Mesenchymal stem cell (in vitro differentiated cells and primary cell): Measurements from ENCODE around the gene SETDB2.
A peak's percentile ranks its signal among the peaks of the same experiment; 100 is the strongest.

Experiments
- DNase-seq: peaks from one replicate; pipeline ENCODE4 v3.0.0-alpha.2; 2013
- H2AFZ ChIP-seq: one replicate; pipeline ENCODE4 v1.6.1; 2013; ENCODE audit warnings: low read depth, mild to moderate bottlenecking, control low read depth, inconsistent platforms, low read length, moderate library complexity
- H2AK5ac ChIP-seq: 2 replicates; pipeline ENCODE4 v1.6.1; 2013; ENCODE audit warnings: low read length, moderate library complexity, mild to moderate bottlenecking, inconsistent platforms; ENCODE audit not compliant: severe bottlenecking
- H2BK120ac ChIP-seq: one replicate; pipeline ENCODE4 v1.6.1; 2013; ENCODE audit warnings: low read depth, mild to moderate bottlenecking, inconsistent platforms, low read length, moderate library complexity
- H2BK12ac ChIP-seq, 2 experiments: one replicate each; pipeline ENCODE4 v1.6.1; 2013; ENCODE audit warnings: inconsistent platforms in 2 of 2, low read length in 2 of 2, mild to moderate bottlenecking in 2 of 2, moderate library complexity in 2 of 2, control low read depth in 1 of 2
- H2BK15ac ChIP-seq: one replicate; pipeline ENCODE4 v1.6.1; 2013; ENCODE audit warnings: mild to moderate bottlenecking, low read depth, inconsistent platforms; ENCODE audit not compliant: poor library complexity, severe bottlenecking
- H2BK5ac ChIP-seq: 2 replicates; pipeline ENCODE4 v1.6.1; 2013; ENCODE audit warnings: low read depth, mild to moderate bottlenecking, low read length, control low read depth, inconsistent platforms; ENCODE audit not compliant: poor library complexity, severe bottlenecking
- H3K14ac ChIP-seq, 2 experiments: one replicate each; pipeline ENCODE4 v1.6.1; 2013; ENCODE audit warnings: inconsistent platforms in 2 of 2, low read length in 2 of 2, control low read depth in 1 of 2, mild to moderate bottlenecking in 1 of 2, moderate library complexity in 1 of 2
- H3K18ac ChIP-seq, 2 experiments: one replicate each; pipeline ENCODE4 v1.6.1; 2013; ENCODE audit warnings: inconsistent platforms in 2 of 2, low read length in 2 of 2, control low read depth in 1 of 2, low read depth in 1 of 2, mild to moderate bottlenecking in 1 of 2
- H3K23ac ChIP-seq, 2 experiments: one replicate each; pipeline ENCODE4 v1.6.1; 2013; ENCODE audit warnings: inconsistent platforms in 2 of 2, low read length in 2 of 2, mild to moderate bottlenecking in 2 of 2, moderate library complexity in 2 of 2, control low read depth in 1 of 2
- H3K27ac ChIP-seq: 2 replicates; pipeline ENCODE4 v1.5.1; 2013; ENCODE audit warnings: mild to moderate bottlenecking, moderate library complexity, low read length, control low read depth, inconsistent platforms; ENCODE audit not compliant: poor library complexity, severe bottlenecking
- H3K27me3 ChIP-seq, 2 experiments: 2 replicates each; pipeline versions ENCODE4 v1.6.1 to v1.7.0; 2013; ENCODE audit warnings: low read length in 2 of 2, mild to moderate bottlenecking in 2 of 2, moderate library complexity in 2 of 2, control low read depth in 1 of 2, inconsistent platforms in 1 of 2; ENCODE audit not compliant: control insufficient read depth in 1 of 2, insufficient read depth in 1 of 2
- H3K36me3 ChIP-seq, 2 experiments: 2 replicates each; pipeline versions ENCODE4 v1.6.1 to v1.7.0; 2013; ENCODE audit warnings: low read length in 2 of 2, control low read depth in 1 of 2, inconsistent platforms in 1 of 2, low read depth in 1 of 2, mild to moderate bottlenecking in 1 of 2; ENCODE audit not compliant: insufficient read depth in 2 of 2, control insufficient read depth in 1 of 2
- H3K4ac ChIP-seq, 2 experiments: one replicate each; pipeline ENCODE4 v1.6.1; 2013; ENCODE audit warnings: inconsistent platforms in 2 of 2, low read length in 2 of 2, mild to moderate bottlenecking in 2 of 2, moderate library complexity in 2 of 2, control low read depth in 1 of 2, low read depth in 1 of 2
- H3K4me1 ChIP-seq: 2 replicates; pipeline ENCODE4 v1.6.1; 2013; ENCODE audit warnings: low read depth, low read length, control low read depth; ENCODE audit not compliant: control insufficient read depth, insufficient read depth
- H3K4me2 ChIP-seq: 2 replicates; pipeline ENCODE4 v1.6.1; 2013; ENCODE audit warnings: low read length, mild to moderate bottlenecking, inconsistent platforms; ENCODE audit not compliant: poor library complexity, severe bottlenecking
- H3K4me3 ChIP-seq, 2 experiments: 2 replicates each; pipeline versions ENCODE4 v1.5.1 to v1.7.0; 2013; ENCODE audit warnings: low read length in 2 of 2, mild to moderate bottlenecking in 2 of 2, control low read depth in 1 of 2, low read depth in 1 of 2; ENCODE audit not compliant: insufficient read depth in 1 of 2
- H3K79me1 ChIP-seq: replicated peaks from 2 replicates; pipeline ENCODE4 v1.6.1; 2013; ENCODE audit warnings: mild to moderate bottlenecking, control low read depth, low read length, inconsistent platforms; ENCODE audit not compliant: poor library complexity, severe bottlenecking
- H3K9ac ChIP-seq: 2 replicates; pipeline ENCODE4 v1.7.0; 2013; ENCODE audit warnings: mild to moderate bottlenecking, low read length, moderate library complexity
- H3K9me3 ChIP-seq: 2 replicates; pipeline ENCODE4 v1.7.0; 2013; ENCODE audit warnings: mild to moderate bottlenecking, low read length; ENCODE audit not compliant: control insufficient read depth
- H4K8ac ChIP-seq: one replicate; pipeline ENCODE4 v1.6.1; 2013; ENCODE audit warnings: inconsistent platforms, mild to moderate bottlenecking, low read length, moderate library complexity
- H4K91ac ChIP-seq: one replicate; pipeline ENCODE4 v1.6.1; 2013; ENCODE audit warnings: mild to moderate bottlenecking, low read length, inconsistent platforms
- WGBS: methylation state at CpG from one replicate; pipeline ENCODE4 v1.1.7; 2013; ENCODE audit warnings: mixed read lengths; 5-methylcytosine and 5-hydroxymethylcytosine counted together

The SETDB2 gene

GRCh38 chr13:49437705-49438104, 6.4 kb upstream of the SETDB2 start:
- Histone ChIP-seq H3K9me3 (no peaks in the 10 kb centered on the region), H3K36me3 (peaks cover 0 to 24% of the 10 kb centered on the region in 2 experiments), H2BK5ac (no peak overlapping the region), H3K4me2 (no peak overlapping the region), H2BK12ac (no peak overlapping the region), H3K23ac (no peak overlapping the region), H4K8ac (no peak overlapping the region), H3K18ac (no peak overlapping the region), H3K14ac (no peak overlapping the region), H3K4me1 (no peaks in the 10 kb centered on the region), H2AFZ (no peak overlapping the region), H3K27ac (no peak overlapping the region), H2BK15ac (no peak overlapping the region), H2BK120ac (no peak overlapping the region), H4K91ac (no peak overlapping the region), H3K4me3 (no peak overlapping the region), H3K9ac (no peak overlapping the region), H2AK5ac (no peak overlapping the region), H3K4ac (no peak overlapping the region), H3K27me3 (no peaks in the 10 kb centered on the region), H3K79me1 (no peaks in the 10 kb centered on the region)
- no peak for DNase-seq
- WGBS, result 89% methylated on average over 7 of the region's 7 CpGs

GRCh38 chr13:49439609-49440008, 4.5 kb upstream of the SETDB2 start:
- 95% methylated on average over 2 of the region's 2 CpGs for WGBS

GRCh38 chr13:49441312-49441711, 2.8 kb upstream of the SETDB2 start:
- DNase-seq, result no peak
- no peak overlapping the region for H3K23ac ChIP-seq
- H3K18ac ChIP-seq, result no peak overlapping the region
- H4K8ac ChIP-seq, result no peak overlapping the region
- no peaks in the 10 kb centered on the region for H3K9me3 ChIP-seq
- H3K36me3 ChIP-seq, result peaks cover 0 to 11% of the 10 kb centered on the region in 2 experiments
- no peak overlapping the region for H2BK15ac ChIP-seq
- no peak overlapping the region for H3K9ac ChIP-seq
- no peak overlapping the region for H2BK120ac ChIP-seq
- no peaks in the 10 kb centered on the region for H3K4me1 ChIP-seq
- H3K27me3 ChIP-seq, result no peaks in the 10 kb centered on the region
- H2AK5ac ChIP-seq, result no peak overlapping the region
- no peak overlapping the region for H3K14ac ChIP-seq
- H2BK12ac ChIP-seq, result no peak overlapping the region
- no peak overlapping the region for H4K91ac ChIP-seq
- no peak overlapping the region for H3K4me2 ChIP-seq
- H3K4me3 ChIP-seq, result no peak overlapping the region
- no peak overlapping the region for H3K27ac ChIP-seq
- H3K79me1 ChIP-seq, result peaks cover 2% of the 10 kb centered on the region
- H2AFZ ChIP-seq, result no peak overlapping the region
- H2BK5ac ChIP-seq, result no peak overlapping the region
- no peak overlapping the region for H3K4ac ChIP-seq
- 100% methylated on average over 3 of the region's 3 CpGs for WGBS

More at GRCh38 chr13:49439609-49440008, 4.5 kb upstream of the SETDB2 start:
- Histone ChIP-seq H3K9ac (no peak overlapping the region), H4K91ac (no peak overlapping the region), H3K23ac (no peak overlapping the region), H3K4me3 (no peak overlapping the region), H2BK5ac (no peak overlapping the region), H2AK5ac (no peak overlapping the region), H2BK12ac (no peak overlapping the region), H2BK15ac (no peak overlapping the region), H2AFZ (no peak overlapping the region), H3K27me3 (no peaks in the 10 kb centered on the region), H3K14ac (no peak overlapping the region), H3K79me1 (no peaks in the 10 kb centered on the region), H2BK120ac (no peak overlapping the region), H4K8ac (no peak overlapping the region), H3K36me3 (peaks cover 0 to 11% of the 10 kb centered on the region in 2 experiments), H3K4me2 (no peak overlapping the region), H3K27ac (no peak overlapping the region), H3K18ac (no peak overlapping the region), H3K4ac (no peak overlapping the region), H3K9me3 (no peaks in the 10 kb centered on the region), H3K4me1 (no peaks in the 10 kb centered on the region)
- DNase-seq, result no peak

GRCh38 chr13:49441846-49442245, 2.2 kb upstream of the SETDB2 start:
- H3K4me1 ChIP-seq, result no peaks in the 10 kb centered on the region
- WGBS, result 50% methylated on average over 1 of the region's 2 CpGs
- no peak overlapping the region for H3K4me3 ChIP-seq
- H3K4ac ChIP-seq, result no peak overlapping the region
- H3K23ac ChIP-seq, result no peak overlapping the region
- H3K9me3 ChIP-seq, result no peaks in the 10 kb centered on the region
- no peak overlapping the region for H2BK15ac ChIP-seq
- no peak overlapping the region for H2AFZ ChIP-seq
- no peak overlapping the region for H3K4me2 ChIP-seq
- peaks cover 2% of the 10 kb centered on the region for H3K79me1 ChIP-seq
- no peak overlapping the region for H2AK5ac ChIP-seq
- H3K14ac ChIP-seq, result no peak overlapping the region
- H3K9ac ChIP-seq, result no peak overlapping the region
- H4K91ac ChIP-seq, result no peak overlapping the region
- H2BK5ac ChIP-seq, result no peak overlapping the region
- H3K27me3 ChIP-seq, result no peaks in the 10 kb centered on the region
- no peak overlapping the region for H3K18ac ChIP-seq
- no peak overlapping the region for H4K8ac ChIP-seq
- H3K36me3 ChIP-seq, result peaks cover 0 to 11% of the 10 kb centered on the region in 2 experiments
- H2BK120ac ChIP-seq, result no peak overlapping the region
- DNase-seq, result peak; percentile 40
- no peak overlapping the region for H3K27ac ChIP-seq
- no peak overlapping the region for H2BK12ac ChIP-seq
